HepG2 (cell line): ENCODE data around the gene FAM174C. TPM values are rescaled to one million over a fixed set of nuclear protein-coding genes. Genes with fewer than 3 reads are reported as not detected.

Experiments used
- CENPX ChIP-seq: sonication (generic); formaldehyde crosslinking; IDR thresholded peaks from 2 replicates; pipeline ENCODE4 v1.9.0; 2021; ENCODE audit warnings: mild to moderate bottlenecking, missing genetic modification reagents, moderate library complexity
- ELF3 ChIP-seq: IDR thresholded peaks from 2 replicates; pipeline ENCODE4 v1.6.1; 2016; ENCODE audit warnings: missing genetic modification reagents, missing compliant biosample characterization
- MAFK ChIP-seq, 2 experiments: IDR thresholded peaks in 1 of 2; conservative IDR thresholded peaks in 1 of 2; 2 replicates each; pipeline ENCODE4 v1.6.1; 2011; ENCODE audit warnings: improper control_type of control experiment in 2 of 2, low read length in 2 of 2
- MTA3 ChIP-seq: sonication (generic); formaldehyde crosslinking; IDR thresholded peaks from 2 replicates; pipeline ENCODE4 v1.4.0; 2020; ENCODE audit warnings: missing genetic modification reagents
- NPAS2 ChIP-seq: sonication (generic); formaldehyde crosslinking; IDR thresholded peaks from 2 replicates; pipeline ENCODE4 v1.8.0; 2022; ENCODE audit warnings: mild to moderate bottlenecking, missing genetic modification reagents, borderline replicate concordance
- PITX1 ChIP-seq: sonication (generic); formaldehyde crosslinking; IDR thresholded peaks from 2 replicates; pipeline ENCODE4 v1.5.1; 2020; ENCODE audit warnings: mild to moderate bottlenecking, missing genetic modification reagents
- SALL1 ChIP-seq: sonication (generic); formaldehyde crosslinking; IDR thresholded peaks from 2 replicates; pipeline ENCODE4 v1.8.0; 2022; ENCODE audit warnings: mild to moderate bottlenecking, missing genetic modification reagents
- SMAD3 ChIP-seq: sonication (generic); formaldehyde crosslinking; IDR thresholded peaks from 2 replicates; pipeline ENCODE4 v1.4.0; 2020; ENCODE audit warnings: missing genetic modification reagents
- SUZ12 ChIP-seq: fragments of 150-350 bp; IDR thresholded peaks from 2 replicates; pipeline ENCODE4 v1.6.1; 2014; ENCODE audit warnings: low read depth, low read length
- TCF7L2 ChIP-seq: IDR thresholded peaks from 2 replicates; pipeline ENCODE4 v1.6.1; 2011; ENCODE audit warnings: mild to moderate bottlenecking, low read depth, low read length, moderate library complexity
- TMF1 ChIP-seq: sonication (generic); formaldehyde crosslinking; IDR thresholded peaks from 2 replicates; pipeline ENCODE4 v1.8.1; 2022; ENCODE audit warnings: low read depth, missing genetic modification reagents
- ZBTB1 ChIP-seq: sonication (generic); formaldehyde crosslinking; IDR thresholded peaks from 2 replicates; pipeline ENCODE4 v1.4.0; 2020; ENCODE audit warnings: missing genetic modification reagents, borderline replicate concordance
- ZFP36L1 ChIP-seq: sonication (generic); formaldehyde crosslinking; IDR thresholded peaks from 2 replicates; pipeline ENCODE4 v1.8.0; 2022; ENCODE audit warnings: mild to moderate bottlenecking, missing genetic modification reagents, moderate library complexity
- ZFP82 ChIP-seq: sonication (generic); formaldehyde crosslinking; IDR thresholded peaks from 2 replicates; pipeline ENCODE4 v1.5.1; 2020; ENCODE audit warnings: mild to moderate bottlenecking, missing genetic modification reagents, borderline replicate concordance
- ZNF225 ChIP-seq: sonication (generic); formaldehyde crosslinking; IDR thresholded peaks from 2 replicates; pipeline ENCODE4 v1.4.0; 2020; ENCODE audit warnings: mild to moderate bottlenecking, missing genetic modification reagents
- ZNF350 ChIP-seq: sonication (generic); formaldehyde crosslinking; IDR thresholded peaks from 2 replicates; pipeline ENCODE4 v1.4.0; 2020; ENCODE audit warnings: mild to moderate bottlenecking, low read depth, missing genetic modification reagents, borderline replicate concordance
- ZNF563 ChIP-seq: sonication (generic); formaldehyde crosslinking; IDR thresholded peaks from 2 replicates; pipeline ENCODE4 v1.8.0; 2022; ENCODE audit warnings: mild to moderate bottlenecking, moderate library complexity, missing genetic modification reagents
- ZSCAN20 ChIP-seq: sonication (generic); formaldehyde crosslinking; IDR thresholded peaks from 2 replicates; pipeline ENCODE4 v1.4.0; 2020; ENCODE audit warnings: missing genetic modification reagents, mild to moderate bottlenecking, borderline replicate concordance
- ZSCAN31 ChIP-seq: sonication (generic); formaldehyde crosslinking; IDR thresholded peaks from 2 replicates; pipeline ENCODE4 v1.5.0; 2020; ENCODE audit warnings: low read depth, mild to moderate bottlenecking, missing genetic modification reagents
- polyA plus RNA-seq, 8 experiments: library from polyadenylated mRNA; depleted of rRNA in 3 of 8; stranded (reverse) in 7 of 8; unstranded in 1 of 8; fragments of >200 nt; fragmentation: Illumina TruSeq in 4 of 8; extraction: Trizol in 4 of 8; gene quantifications; 2 replicates each; pipeline versions ENCODE4 v1.2.1 to v1.2.3, GENCODE V29; 2011 to 2016; ENCODE audit warnings: low read depth in 4 of 8, missing spikeins in 1 of 8, mixed read lengths in 1 of 8; ENCODE audit not compliant: insufficient read depth in 1 of 8
- total RNA-seq, 5 experiments: library from RNA; depleted of rRNA; stranded (reverse); fragments of >200 nt; fragmentation: Illumina TruSeq; extraction: Trizol; gene quantifications; 2 replicates each; pipeline ENCODE4 v1.2.3, GENCODE V29; 2016; ENCODE audit warnings: low read depth in 1 of 5
- TF ChIP-seq, protein P1 (sequence below): sonication (generic); formaldehyde crosslinking; IDR thresholded peaks from 2 replicates; pipeline ENCODE4 v1.4.0; 2020; ENCODE audit warnings: missing genetic modification reagents, borderline replicate concordance
- TF ChIP-seq, protein P2 (sequence below): sonication (generic); formaldehyde crosslinking; IDR thresholded peaks from 2 replicates; pipeline ENCODE4 v1.4.0; 2020; ENCODE audit warnings: missing genetic modification reagents, borderline replicate concordance
- TF ChIP-seq, protein P3 (sequence below): sonication (generic); formaldehyde crosslinking; IDR thresholded peaks from 2 replicates; pipeline ENCODE4 v1.4.0; 2020; ENCODE audit warnings: missing genetic modification reagents
- TF ChIP-seq, protein P4 (sequence below): sonication (generic); formaldehyde crosslinking; IDR thresholded peaks from 2 replicates; pipeline ENCODE4 v1.4.0; 2020; ENCODE audit warnings: missing genetic modification reagents

FAM174C gene
- total and polyA plus RNA-seq, 2 of the 13 experiments (the other 11 are each of a cell fraction or from before 2014, with no cell fraction given): 19.5 to 31.3 TPM

DNA sequence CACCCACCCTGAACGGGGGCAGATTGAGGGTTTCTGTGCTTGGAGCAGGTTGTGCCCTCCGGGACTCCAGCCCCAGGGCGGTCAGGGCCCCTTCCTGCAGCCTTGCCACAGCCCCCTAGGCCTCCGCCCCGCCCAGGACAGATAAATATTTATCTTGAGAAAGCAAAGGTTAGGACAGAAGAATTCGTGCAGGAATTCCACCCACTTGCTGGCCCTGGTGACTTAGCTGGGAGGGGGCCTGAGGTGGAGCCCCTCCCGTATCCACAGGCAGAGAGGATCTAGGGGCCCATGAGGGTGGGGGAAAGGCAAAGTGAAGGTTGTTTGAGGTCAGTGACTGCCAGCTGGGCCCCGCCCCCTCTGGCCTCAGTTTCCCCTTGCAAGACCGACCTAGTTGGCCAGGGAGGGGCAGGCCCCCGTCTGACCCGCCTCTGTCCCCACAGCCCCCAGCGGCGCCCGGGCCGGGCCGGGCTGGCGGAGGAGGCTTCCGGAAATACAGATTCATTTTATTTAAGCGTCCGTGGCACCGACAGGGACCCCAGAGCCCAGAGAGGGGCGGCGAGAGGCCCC lies 21.7 kb upstream of the FAM174C start (continued):
- no peak for TF ChIP-seq TCF7L2
- no peak for TF ChIP-seq ZNF350 (CRISPR knock-in tag)
- TF ChIP-seq ZSCAN31: no peak
- TF ChIP-seq ZFP82 (CRISPR knock-in tag): no peak
- peak; percentile 78; the same call in 1 of the 2 replicates for TF ChIP-seq PITX1
- TF ChIP-seq SUZ12: no peak
- TF ChIP-seq, protein P1, sequence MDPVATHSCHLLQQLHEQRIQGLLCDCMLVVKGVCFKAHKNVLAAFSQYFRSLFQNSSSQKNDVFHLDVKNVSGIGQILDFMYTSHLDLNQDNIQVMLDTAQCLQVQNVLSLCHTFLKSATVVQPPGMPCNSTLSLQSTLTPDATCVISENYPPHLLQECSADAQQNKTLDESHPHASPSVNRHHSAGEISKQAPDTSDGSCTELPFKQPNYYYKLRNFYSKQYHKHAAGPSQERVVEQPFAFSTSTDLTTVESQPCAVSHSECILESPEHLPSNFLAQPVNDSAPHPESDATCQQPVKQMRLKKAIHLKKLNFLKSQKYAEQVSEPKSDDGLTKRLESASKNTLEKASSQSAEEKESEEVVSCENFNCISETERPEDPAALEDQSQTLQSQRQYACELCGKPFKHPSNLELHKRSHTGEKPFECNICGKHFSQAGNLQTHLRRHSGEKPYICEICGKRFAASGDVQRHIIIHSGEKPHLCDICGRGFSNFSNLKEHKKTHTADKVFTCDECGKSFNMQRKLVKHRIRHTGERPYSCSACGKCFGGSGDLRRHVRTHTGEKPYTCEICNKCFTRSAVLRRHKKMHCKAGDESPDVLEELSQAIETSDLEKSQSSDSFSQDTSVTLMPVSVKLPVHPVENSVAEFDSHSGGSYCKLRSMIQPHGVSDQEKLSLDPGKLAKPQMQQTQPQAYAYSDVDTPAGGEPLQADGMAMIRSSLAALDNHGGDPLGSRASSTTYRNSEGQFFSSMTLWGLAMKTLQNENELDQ (CRISPR knock-in tag): no peak
- TF ChIP-seq SMAD3 (CRISPR knock-in tag): no peak; the same call in 1 of the 2 replicates
- no peak for TF ChIP-seq ZNF563
- no peak for TF ChIP-seq CENPX (CRISPR knock-in tag)
- TF ChIP-seq, protein P2, sequence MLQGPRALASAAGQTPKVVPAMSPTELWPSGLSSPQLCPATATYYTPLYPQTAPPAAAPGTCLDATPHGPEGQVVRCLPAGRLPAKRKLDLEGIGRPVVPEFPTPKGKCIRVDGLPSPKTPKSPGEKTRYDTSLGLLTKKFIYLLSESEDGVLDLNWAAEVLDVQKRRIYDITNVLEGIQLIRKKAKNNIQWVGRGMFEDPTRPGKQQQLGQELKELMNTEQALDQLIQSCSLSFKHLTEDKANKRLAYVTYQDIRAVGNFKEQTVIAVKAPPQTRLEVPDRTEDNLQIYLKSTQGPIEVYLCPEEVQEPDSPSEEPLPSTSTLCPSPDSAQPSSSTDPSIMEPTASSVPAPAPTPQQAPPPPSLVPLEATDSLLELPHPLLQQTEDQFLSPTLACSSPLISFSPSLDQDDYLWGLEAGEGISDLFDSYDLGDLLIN (CRISPR knock-in tag): no peak
- TF ChIP-seq NPAS2 (CRISPR knock-in tag): no peak
- no peak for TF ChIP-seq ZSCAN20 (CRISPR knock-in tag)
- TF ChIP-seq ZBTB1 (CRISPR knock-in tag): no peak
- TF ChIP-seq SALL1 (CRISPR knock-in tag): peak; percentile 73
- no peak for TF ChIP-seq MTA3 (CRISPR knock-in tag)
- no peak for TF ChIP-seq MAFK (conservative IDR thresholded peaks at IDR 0.05 in 1 of 2, IDR thresholded peaks at IDR 0.05 in 1 of 2; ENCODE audit: low read length in 2 of 2)
- no peak for TF ChIP-seq ZFP36L1 (CRISPR knock-in tag)
- TF ChIP-seq, protein P3, sequence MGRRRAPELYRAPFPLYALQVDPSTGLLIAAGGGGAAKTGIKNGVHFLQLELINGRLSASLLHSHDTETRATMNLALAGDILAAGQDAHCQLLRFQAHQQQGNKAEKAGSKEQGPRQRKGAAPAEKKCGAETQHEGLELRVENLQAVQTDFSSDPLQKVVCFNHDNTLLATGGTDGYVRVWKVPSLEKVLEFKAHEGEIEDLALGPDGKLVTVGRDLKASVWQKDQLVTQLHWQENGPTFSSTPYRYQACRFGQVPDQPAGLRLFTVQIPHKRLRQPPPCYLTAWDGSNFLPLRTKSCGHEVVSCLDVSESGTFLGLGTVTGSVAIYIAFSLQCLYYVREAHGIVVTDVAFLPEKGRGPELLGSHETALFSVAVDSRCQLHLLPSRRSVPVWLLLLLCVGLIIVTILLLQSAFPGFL: no peak
- TF ChIP-seq ZNF225 (CRISPR knock-in tag): no peak
- TF ChIP-seq TMF1 (CRISPR knock-in tag): no peak
- TF ChIP-seq, protein P4, sequence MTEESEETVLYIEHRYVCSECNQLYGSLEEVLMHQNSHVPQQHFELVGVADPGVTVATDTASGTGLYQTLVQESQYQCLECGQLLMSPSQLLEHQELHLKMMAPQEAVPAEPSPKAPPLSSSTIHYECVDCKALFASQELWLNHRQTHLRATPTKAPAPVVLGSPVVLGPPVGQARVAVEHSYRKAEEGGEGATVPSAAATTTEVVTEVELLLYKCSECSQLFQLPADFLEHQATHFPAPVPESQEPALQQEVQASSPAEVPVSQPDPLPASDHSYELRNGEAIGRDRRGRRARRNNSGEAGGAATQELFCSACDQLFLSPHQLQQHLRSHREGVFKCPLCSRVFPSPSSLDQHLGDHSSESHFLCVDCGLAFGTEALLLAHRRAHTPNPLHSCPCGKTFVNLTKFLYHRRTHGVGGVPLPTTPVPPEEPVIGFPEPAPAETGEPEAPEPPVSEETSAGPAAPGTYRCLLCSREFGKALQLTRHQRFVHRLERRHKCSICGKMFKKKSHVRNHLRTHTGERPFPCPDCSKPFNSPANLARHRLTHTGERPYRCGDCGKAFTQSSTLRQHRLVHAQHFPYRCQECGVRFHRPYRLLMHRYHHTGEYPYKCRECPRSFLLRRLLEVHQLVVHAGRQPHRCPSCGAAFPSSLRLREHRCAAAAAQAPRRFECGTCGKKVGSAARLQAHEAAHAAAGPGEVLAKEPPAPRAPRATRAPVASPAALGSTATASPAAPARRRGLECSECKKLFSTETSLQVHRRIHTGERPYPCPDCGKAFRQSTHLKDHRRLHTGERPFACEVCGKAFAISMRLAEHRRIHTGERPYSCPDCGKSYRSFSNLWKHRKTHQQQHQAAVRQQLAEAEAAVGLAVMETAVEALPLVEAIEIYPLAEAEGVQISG (CRISPR knock-in tag): peak; percentile 38; the same call in 1 of the 2 replicates
- TF ChIP-seq ELF3 (CRISPR knock-in tag): peak; percentile 39; the same call in 1 of the 2 replicates
